HG03039 (cell line): ENCODE measurements around the gene FGFR1OP2.
"Not testable (repeated sequence)": the region's sequence is repeated elsewhere in the genome, so short reads cannot be mapped to it uniquely, and the experiment has no call there.

Experiments used
- ATAC-seq: cut with Tn5 transposase; IDR thresholded peaks from one replicate; pipeline ENCODE4 v1.9.1; 2021; ENCODE audit warnings: mild to moderate bottlenecking, moderate library complexity; ENCODE audit not compliant: unreplicated experiment

Gene FGFR1OP2

DNA sequence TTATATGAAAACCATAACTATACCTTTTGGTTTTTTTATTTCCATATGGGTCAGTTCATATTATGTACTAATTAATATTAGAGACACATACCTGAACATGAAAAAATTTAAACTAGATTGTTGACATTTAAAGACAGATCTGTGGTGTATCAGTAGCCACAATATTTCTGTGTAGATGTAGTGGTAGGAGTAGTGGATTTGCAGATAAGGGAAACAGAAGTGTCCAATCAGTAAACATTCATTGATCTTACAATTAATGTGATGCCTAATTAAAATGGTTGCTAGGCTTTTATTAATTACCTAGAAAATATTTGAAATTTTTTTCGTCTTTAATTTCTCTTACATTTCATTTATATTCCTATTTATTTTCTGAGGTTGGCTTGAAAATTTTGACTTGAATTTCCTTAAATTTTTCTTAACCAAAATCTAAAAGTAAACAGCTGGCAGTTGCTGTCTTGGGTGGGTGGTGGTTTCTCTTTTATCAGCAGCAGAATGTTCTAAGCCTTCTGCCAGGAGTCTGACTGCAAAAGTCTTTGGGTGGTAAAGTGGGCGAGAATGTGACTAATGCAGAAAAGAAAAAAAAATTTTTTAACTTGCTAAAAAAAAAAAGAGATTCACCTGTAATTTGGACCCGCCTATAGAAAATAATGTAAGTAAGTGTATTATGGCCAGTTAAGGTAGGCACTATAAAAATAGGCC, 2.4 kb downstream of the FGFR1OP2 start:
- no peak for ATAC-seq

DNA sequence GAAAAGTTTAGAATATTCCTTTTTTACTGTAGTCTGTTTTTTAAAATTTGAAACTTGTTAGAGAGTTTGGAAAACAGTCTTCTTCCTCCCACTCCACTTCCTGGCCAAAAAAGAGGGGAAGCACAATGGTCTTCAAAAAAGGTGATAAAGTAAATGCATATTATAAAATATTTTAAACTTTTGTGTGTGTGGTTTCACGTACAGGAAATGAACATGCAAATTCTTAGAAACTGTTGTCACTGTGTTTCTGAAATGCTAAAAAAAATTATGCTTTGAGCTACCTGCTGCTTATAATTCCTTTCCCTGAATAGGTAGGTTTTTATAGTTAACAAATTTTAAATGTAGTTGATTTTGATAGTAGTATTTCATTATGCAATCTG, 2.9 kb downstream of the FGFR1OP2 start:
- ATAC-seq, result no peak

DNA sequence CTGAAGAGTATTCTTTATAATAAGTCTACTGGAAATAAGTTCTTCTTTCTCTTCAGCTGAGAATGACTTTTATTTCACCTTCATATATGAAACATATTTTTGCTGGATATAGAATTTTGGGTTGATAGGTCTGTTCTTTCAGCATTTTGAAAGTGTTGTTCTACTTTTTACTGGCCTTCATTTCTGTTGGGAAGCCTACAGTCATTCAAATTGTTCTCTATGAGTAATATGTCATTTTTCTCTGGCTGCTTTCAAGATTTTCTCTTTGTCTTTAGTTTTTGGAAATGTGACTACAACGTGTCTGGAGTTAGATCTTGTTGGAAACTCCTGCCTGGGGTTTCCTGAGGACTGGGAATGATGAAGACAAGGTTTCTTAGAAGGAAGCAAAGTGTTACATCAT, 10.0 kb downstream of the FGFR1OP2 start:
- ATAC-seq, result no peak

DNA sequence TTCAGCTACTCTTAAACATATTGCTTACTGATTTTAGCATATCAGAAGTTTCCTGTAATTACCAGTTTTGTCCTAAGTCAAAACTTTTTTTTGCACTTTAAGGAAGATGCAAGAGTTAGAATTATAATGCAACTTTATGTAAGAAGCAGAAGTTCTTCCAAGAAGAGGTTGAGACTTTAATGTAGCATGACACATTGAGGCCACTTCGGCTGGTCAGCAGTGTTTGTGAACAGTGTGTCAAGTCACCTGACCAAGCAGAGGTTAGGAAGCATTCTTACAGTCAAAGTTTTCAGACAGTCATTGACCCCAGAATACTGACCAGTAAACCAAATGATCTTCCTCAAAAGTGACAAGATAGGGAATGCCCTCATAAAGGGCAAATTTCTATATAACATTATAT, 15.2 kb downstream of the FGFR1OP2 start:
- no peak for ATAC-seq

DNA sequence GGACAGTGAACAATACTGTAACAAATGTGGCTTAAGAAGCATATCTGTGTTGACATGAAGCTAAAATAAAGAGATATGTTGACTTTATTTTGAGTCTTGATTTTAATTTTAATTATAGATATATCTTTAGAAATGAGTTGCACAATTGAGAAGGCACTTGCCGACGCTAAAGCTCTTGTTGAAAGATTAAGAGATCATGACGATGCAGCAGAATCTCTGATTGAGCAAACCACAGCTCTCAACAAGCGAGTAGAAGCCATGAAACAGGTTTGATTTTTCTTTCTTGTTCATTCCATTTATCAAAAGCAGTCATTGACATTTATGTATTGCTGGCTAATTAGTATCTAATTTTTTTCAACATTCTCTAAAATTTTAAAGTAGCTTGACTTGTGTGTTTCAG, 15.8 kb downstream of the FGFR1OP2 start:
- no peak for ATAC-seq

DNA sequence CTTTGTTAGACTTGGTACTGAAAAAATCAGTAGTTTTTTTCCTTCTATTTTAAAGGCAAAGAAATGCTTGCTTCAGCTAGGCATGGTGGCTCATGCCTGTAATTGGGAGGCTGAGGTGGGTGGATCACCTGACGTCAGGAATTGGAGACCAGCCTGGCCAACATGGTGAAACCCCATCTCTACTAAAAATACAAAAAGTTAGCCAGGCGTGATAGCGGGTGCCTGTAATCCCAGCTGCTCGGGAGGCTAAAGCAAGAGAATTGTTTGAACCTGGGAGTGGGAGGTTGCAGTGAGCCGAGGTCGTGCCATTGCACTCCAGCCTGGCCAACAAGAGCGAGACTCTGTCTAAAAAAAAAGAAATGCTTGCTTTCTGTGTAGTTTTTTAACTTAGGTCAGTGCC, 23.1 kb downstream of the FGFR1OP2 start:
- not testable (repeated sequence) for ATAC-seq

DNA sequence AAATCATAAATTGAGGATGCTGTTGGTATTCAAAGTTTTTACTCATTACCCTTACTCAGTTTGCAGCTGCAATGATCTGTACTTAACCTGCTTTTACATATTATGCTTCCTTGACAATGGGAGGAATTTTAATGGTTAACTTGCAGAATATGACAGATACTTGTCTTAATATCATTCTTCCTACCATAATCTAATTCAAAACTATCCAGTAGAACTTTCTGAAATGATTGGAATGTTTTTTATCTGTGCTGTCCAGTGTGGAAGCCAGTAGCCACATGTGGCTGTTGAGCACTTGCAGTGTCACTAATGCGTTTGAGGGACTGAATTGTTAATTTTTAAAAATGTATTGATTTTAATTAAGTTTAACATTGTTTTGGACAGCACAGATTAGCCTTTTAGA, 23.5 kb downstream of the FGFR1OP2 start:
- no peak for ATAC-seq

DNA sequence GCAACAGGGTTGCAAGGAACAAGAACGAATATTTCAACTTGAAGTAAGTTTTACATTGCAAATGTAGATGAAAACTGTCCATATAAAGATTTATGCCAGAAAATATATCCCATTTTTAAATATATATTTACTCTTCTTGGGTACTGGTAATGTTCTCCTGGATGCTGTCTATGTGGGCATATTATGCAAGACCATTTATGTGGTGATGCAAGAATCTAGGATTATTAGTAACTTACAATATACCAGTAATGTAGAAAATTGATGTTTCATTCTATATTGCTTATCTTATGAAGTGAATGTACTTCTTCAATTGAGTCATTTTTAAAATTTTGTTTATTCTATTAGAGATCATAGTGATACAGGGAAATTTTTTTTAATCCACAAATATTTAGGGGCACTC, 25.1 kb downstream of the FGFR1OP2 start:
- no peak for ATAC-seq

DNA sequence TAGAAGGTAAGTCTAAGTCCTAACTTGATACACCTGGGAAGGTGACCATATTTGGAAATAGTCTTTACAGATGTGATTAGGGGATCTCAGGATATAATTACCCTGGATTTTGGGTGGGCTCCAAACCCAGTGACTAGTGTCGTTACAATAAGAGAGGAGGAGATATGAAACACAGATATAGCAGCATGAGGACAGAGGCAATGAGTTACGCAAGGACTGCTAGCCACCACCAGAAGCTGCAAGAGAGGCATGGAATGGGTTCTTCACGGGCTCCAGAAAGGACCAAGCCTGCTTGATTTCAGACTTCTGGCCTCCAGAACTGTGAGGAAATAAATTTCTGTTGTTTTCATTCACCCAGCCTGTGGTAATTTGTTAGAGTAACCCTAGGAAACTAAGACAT, 28.6 kb downstream of the FGFR1OP2 start:
- no peak for ATAC-seq

DNA sequence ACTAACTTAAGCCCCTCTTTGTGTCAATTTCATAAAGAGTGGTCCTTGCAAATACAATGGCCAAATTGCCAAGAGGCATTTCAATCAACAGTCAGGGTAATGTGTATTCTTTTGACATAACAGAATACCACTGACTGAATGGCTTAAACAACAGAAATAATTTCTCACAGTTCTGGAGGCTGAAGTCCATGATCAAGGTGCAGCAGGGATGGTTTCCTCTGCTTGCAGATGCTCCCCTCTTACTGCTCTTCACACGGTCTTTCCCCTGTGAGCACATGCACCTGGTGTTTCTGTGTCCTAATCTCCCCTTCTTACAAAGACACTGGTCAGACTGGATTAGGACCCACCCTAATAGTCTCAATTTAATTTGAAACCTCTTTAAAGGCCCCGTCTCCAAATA, 31.9 kb downstream of the FGFR1OP2 start:
- no peak for ATAC-seq

DNA sequence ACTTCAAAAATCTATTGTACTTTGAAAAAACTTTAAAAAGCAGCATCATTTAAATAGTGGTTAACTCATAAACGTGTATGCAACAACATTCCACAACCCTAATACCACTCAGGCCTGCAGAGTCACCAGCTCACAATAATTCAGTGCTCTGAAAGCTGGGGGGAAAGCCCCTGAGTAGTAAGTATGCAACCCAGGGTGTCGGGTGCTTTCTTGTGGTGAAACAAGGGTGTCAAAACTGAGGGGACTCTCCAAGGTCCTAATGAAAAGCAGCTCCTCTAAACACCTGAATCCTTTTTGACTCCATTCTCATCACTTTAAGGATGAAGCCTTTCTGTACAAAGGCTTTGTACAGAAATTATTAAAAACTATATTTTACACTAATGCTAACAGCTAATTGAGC, 33.7 kb downstream of the FGFR1OP2 start:
- ATAC-seq, result peak; percentile 97

DNA sequence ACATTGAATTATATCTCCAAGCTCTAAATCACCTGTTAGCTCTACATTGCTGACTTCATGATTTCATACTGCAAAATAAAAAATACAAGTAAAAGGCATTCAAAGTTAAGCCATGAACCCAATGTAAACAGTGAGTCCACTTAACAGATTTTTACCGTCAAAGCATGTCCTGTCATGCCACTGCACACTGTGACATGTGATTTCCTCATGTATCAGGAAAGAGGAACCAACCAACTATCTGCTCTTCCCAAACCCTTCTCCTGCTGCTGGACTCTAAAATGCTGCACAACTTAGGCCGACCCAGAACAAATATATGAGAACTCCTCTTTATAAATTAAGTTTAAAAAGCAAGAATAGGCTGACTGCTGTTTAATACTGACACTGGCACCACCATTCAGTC, 38.4 kb downstream of the FGFR1OP2 start:
- ATAC-seq, result no peak

DNA sequence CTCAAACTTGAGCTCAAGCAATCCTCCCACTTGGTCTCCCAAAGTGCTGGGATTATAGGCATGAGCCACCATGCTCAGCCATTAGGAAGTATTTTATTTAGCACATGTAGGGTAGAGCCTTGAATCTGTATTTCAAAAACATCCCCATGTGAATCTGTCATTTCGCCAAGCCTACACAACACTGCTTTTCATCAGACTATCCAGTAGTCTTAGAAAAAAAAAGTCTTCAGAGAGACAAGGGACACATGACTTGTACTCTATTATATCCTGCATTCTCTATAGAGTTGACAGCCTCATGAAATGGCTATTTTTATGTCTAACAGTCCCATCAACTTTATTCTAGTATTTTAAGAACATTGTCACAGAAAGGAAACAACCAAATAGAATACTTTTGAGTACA, 40.5 kb downstream of the FGFR1OP2 start:
- ATAC-seq, result no peak

DNA sequence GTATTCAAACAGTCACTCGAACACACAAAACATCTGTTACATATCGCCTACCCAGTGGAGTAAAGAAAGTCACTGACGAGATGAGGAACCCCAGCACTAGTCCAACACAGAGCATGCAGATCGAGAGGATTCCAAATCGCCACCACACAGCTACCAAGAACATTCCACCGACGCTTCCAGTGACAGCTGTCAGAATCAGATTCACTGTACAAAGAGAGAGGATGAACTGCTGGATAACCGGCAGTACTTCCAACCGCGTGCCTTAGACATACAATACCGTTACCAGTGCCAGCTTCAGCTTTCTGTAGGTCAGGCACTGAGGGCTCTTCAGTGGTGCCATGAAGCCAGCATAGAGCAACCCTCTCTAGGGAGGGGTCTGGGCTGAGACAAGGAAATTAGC, 41.5 kb downstream of the FGFR1OP2 start:
- no peak for ATAC-seq

DNA sequence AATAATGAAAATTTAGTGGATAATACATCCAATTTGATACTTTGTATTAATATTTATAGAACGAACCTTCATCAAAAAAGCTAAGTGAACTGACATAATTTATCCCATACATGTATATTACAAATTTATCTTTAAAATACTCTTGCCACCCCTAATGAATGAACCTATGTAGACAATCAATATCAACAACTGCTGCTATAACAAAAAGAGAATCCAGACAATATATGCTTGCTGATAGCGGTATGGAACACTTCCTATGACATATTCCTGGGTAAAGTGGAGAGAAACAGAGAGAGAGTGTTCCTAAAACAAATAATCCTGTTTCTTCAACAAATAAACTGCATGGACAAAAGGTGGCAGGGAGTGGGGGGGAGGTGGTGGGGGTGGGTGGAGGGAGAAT, 44.6 kb downstream of the FGFR1OP2 start:
- ATAC-seq, result no peak

DNA sequence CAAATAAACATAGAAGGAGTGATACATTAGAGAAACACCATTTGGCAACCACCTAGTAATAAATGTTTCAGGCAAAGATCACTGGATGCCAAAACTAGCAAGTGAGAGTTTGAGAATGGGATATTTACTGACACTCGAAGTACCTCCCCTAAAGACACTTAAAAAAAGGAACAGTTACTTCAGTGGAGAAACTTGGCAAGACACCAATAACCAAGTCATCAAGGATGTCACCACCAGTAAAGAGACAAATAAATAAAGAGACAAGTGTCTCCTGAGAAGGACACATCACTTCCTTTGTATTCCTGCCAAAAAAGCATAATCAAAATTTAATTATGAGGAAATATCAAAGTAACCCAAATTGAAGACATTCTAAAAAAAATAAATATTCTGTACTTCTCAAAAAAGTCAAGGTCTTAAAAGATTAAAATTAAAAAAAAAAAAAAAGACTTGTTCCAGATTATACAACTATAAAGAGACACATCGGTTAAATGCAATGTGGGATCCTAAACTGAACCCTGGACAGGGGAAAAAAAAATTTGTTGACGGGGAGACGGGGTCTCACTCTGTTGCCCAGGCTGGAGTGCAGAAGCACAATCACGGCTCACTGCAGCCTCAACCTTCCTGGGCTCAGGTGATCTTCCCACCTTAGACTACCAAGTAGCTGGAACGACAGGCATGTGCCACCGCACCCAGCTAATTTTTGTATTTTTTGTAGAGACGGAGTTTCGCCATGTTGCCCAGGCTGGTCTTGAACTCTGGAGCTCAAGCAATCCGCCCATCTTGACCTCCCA, 49.6 kb downstream of the FGFR1OP2 start:
- ATAC-seq, result no peak

DNA sequence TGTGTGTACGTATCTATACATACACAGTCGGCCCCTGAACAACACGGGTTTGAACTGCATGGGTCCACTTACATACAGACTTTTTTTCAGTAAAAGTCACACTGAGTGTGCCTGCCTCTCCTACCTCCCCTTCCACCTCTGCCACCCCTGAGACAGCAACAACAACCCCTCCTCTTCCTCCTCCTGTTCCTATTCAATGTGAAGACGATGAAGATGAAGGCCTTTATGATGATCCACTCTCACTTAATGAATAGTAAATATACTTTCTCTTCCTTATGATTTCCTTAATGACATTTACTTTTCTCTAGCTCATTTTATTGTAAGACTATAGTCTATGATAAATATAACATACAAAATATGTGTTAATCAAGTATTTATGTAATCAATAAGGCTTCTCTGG, 50.4 kb downstream of the FGFR1OP2 start:
- ATAC-seq, result no peak

DNA sequence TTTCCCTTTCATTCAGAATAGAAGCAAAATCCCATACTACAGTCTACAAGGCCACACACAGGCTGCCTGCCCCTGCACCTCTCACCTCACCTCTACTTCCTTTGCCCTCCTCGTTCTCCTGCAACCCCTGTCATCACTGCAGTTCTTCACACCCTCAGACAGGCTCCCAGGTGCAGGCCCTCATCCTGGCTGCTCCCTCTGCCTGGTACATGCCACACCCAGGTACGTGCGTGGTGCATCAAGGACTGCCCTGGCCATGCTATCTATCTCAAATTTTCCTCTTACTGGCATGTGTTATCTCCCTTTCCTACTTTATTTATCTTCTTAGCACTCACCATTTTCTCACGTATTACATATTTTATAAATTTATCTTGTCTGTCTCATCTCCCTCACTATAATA, 51.6 kb downstream of the FGFR1OP2 start:
- no peak for ATAC-seq

DNA sequence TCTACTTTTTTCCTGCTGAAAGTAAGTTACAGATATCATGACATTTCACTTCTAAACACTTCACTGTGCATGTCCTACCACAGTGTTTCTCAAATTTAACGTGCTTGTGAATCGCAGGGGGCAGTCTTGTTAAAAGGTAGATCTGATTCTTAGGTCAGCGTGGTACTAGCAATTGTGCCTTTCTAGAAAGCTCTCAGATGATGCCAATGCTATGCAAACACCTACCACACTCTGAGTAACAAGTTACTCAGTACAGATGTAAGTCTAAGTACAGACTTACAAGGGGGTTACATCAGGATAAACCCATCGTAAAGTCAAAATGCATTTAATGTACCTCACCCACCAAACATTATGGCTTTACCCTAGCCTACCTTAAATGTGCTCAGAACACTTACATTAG, 53.6 kb downstream of the FGFR1OP2 start:
- ATAC-seq, result no peak

DNA sequence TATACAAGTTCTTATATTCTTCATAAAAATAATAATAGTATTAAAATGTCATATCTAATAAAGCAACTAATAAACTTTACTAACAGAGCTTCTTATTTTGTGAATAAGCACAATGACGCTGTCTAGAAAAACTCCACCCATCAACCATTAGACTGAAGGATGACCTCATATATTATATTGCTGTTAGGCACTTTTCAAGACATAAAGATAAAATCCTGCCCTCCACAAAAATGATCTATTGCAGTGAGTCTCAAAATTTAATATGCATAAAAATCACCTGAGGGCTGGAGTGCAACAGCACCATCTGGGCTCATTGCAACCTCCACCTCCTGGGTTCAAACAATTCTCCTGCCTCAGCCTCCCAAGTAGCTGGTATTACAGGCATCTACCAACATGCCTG, 55.8 kb downstream of the FGFR1OP2 start:
- no peak for ATAC-seq

DNA sequence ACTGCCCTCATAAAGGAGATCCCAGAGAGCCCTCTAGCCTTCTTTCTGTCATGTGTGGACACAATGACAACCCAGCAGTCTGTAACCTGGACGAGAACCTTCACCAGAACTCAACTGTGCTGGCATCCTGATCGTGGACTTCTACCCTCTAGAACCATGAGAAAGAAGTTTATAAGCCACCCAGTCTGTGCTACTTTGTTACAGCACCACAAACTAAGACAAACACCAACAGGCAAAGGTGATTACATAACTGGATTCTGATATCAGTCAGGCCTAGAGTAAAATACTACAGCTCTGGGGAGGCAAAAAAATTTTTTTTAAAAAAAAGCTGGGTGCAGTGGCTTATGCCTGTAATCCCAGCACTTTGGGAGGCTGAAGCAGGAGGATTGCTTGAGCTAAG, 57.4 kb downstream of the FGFR1OP2 start:
- no peak for ATAC-seq

DNA sequence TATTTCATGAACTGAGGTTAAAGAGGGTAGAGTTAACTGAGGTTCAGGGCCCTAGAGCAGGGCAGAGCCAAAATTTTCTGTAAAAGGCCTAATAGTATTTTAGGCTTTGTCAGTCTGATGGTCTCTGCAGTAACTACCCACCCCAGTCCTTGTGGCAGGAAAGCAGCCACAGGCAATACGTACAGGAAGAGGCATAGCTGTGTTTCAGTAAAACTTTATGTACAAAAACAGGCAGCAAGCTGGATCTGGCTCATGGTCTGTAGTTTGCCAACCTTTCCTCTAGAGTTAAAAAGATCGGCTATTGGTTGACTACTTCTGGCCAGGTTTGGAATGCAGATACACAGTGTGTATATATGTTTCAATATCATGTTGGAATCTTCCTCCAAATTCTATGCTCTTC, 58.7 kb downstream of the FGFR1OP2 start:
- no peak for ATAC-seq

DNA sequence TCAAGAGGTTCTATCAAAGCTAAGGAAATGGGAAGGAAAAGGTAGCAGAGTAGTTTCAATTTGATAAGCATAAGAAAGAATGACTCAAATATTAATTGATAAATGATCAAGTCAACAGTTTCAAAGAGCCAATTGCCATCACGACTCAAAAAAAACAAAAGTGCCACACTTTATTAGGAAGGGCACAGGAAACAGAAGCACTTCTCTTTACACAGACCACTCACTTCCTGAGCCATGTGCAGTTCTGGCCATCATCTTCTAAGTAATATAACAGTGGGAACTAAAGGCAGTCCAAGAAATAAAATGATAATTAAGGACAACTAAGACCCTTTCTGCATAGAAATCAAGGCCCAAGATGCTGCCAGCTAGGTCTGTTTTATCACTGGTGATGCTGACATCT, 62.7 kb downstream of the FGFR1OP2 start:
- no peak for ATAC-seq
